CD4-positive, alpha-beta T cell treated with Interleukin-2 at 100 ng/mL for 4 hours (primary cell): Measurements from ENCODE around the gene CASP1.
"Not testable (repeated sequence)": the region's sequence is repeated elsewhere in the genome, so short reads cannot be mapped to it uniquely, and the experiment has no call there.

Experiments used
- DNase-seq: peaks from one replicate; pipeline ENCODE4 v3.0.0-alpha.2; 2020; ENCODE audit warnings: low spot score

Gene CASP1

GRCh38 chr11:105045676-105046296 is 10.8 kb upstream of the CASP1 start:
- no peak for DNase-seq

- peak; percentile 67 for DNase-seq
These were observed 9.9 kb upstream of the CASP1 start, which contains the start of gene CARD16 for GRCh38 chr11:105044557-105045524. Gene CARD16 (minus strand): TSS chr11:105045335. CDS start chr11:105045297, 38 bp downstream.

GRCh38 chr11:105042178-105042577 is 7.2 kb upstream of the CASP1 start:
- no peak for DNase-seq

GRCh38 chr11:105040703-105041102 is 5.8 kb upstream of the CASP1 start:
- DNase-seq, result no peak

GRCh38 chr11:105034388-105034787 is 556 bp downstream of the CASP1 start:
- not testable (repeated sequence) for DNase-seq

- peak; percentile 24 for DNase-seq
These were observed 1.2 kb downstream of the CASP1 start for GRCh38 chr11:105033781-105034180.

GRCh38 chr11:105033343-105033742 is 1.6 kb downstream of the CASP1 start:
- no peak for DNase-seq

- peak; percentile 31 for DNase-seq
These were observed 2.4 kb downstream of the CASP1 start for GRCh38 chr11:105032495-105032894.

GRCh38 chr11:105027678-105028077 is 7.3 kb downstream of the CASP1 start:
- DNase-seq, result no peak

GRCh38 chr11:105024394-105024793 is 10.6 kb downstream of the CASP1 start:
- DNase-seq, result no peak

- no peak for DNase-seq
These were observed 11.9 kb downstream of the CASP1 start, which contains the start of gene CASP5 for GRCh38 chr11:105023003-105023402. Gene CASP5 (minus strand): TSS chr11:105023168. CDS start chr11:105023136, 32 bp downstream.

- DNase-seq, result no peak
These were observed 12.4 kb downstream of the CASP1 start for GRCh38 chr11:105022527-105022926.

- no peak for DNase-seq
These were observed 27.5 kb downstream of the CASP1 start for GRCh38 chr11:105007463-105007862.

- no peak for DNase-seq
These were observed 29.5 kb downstream of the CASP1 start for GRCh38 chr11:105005451-105005845.

- no peak for DNase-seq
These were observed 30.9 kb downstream of the CASP1 start for GRCh38 chr11:105004021-105004420.

- DNase-seq, result no peak
These were observed 31.8 kb downstream of the CASP1 start for GRCh38 chr11:105003151-105003550.

- DNase-seq, result peak; percentile 72
These were observed 34.1 kb downstream of the CASP1 start for GRCh38 chr11:105000797-105001196.

- no peak for DNase-seq
These were observed 34.8 kb downstream of the CASP1 start for GRCh38 chr11:105000167-105000566.

GRCh38 chr11:104999721-105000120 is 35.2 kb downstream of the CASP1 start:
- no peak for DNase-seq

- no peak for DNase-seq
These were observed 37.7 kb downstream of the CASP1 start for GRCh38 chr11:104997288-104997687.

GRCh38 chr11:104995001-104995408 is 39.9 kb downstream of the CASP1 start:
- DNase-seq, result no peak

GRCh38 chr11:104992781-104993180 is 42.2 kb downstream of the CASP1 start:
- no peak for DNase-seq

GRCh38 chr11:104991994-104992393 is 43.0 kb downstream of the CASP1 start:
- DNase-seq, result no peak
